ENCODE data around the gene ARMC2.

DNA sequence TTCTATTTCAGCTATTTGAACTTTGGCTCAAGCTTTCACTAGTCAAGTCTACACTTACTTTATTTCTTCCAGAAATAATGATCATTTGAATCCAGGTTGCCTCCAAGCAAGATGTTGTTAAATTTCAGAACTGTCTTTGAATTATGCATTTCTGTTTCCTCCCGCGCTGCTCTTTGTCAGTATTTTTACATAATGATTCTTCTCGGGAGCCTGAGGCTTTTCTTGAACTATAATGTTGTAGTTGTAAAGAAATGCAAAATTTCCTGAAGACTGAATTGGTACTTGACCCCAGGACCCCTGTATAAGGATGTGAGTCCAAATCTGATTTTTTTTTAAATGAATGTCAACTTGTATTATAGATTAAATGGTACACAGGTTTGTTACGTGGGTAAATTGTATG, 80.4 kb downstream of the ARMC2 start:
- TF ChIP-seq, protein P1, sequence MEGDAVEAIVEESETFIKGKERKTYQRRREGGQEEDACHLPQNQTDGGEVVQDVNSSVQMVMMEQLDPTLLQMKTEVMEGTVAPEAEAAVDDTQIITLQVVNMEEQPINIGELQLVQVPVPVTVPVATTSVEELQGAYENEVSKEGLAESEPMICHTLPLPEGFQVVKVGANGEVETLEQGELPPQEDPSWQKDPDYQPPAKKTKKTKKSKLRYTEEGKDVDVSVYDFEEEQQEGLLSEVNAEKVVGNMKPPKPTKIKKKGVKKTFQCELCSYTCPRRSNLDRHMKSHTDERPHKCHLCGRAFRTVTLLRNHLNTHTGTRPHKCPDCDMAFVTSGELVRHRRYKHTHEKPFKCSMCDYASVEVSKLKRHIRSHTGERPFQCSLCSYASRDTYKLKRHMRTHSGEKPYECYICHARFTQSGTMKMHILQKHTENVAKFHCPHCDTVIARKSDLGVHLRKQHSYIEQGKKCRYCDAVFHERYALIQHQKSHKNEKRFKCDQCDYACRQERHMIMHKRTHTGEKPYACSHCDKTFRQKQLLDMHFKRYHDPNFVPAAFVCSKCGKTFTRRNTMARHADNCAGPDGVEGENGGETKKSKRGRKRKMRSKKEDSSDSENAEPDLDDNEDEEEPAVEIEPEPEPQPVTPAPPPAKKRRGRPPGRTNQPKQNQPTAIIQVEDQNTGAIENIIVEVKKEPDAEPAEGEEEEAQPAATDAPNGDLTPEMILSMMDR (IDR thresholded peaks at IDR 0.05) = no peak
- TF ChIP-seq EZH2phosphoT487 (IDR thresholded peaks at IDR 0.05) (no peak), EZH2 (IDR thresholded peaks at IDR 0.05) (no peak)
